Gastrocnemius medialis (tissue), 4 donors: ENCODE data around the gene IRS2.

ENCODE experiments used
- POLR2A ChIP-seq, 2 donors: fragments of 450-650 bp; IDR thresholded peaks; one replicate each; pipeline ENCODE4 v1.6.1; 2017; ENCODE audit warnings: antibody characterized with exemption in 2 of 2, mild to moderate bottlenecking in 2 of 2, moderate library complexity in 2 of 2
- TF ChIP-seq, protein P1 (sequence below), 5 experiments: fragments of 450-650 bp in 3 of 5; fragments of 200-600 bp in 2 of 5; sonication (generic) in 2 of 5; IDR thresholded peaks in 4 of 5; conservative IDR thresholded peaks in 1 of 5; 1 replicate in 4 of 5; 2 replicates in 1 of 5; pipeline ENCODE4 v1.5.1; 2016 to 2019; ENCODE audit warnings: antibody characterized with exemption in 5 of 5, mild to moderate bottlenecking in 3 of 5, moderate library complexity in 3 of 5

GRCh38 chr13:109778102-109778542, 8.3 kb downstream of the IRS2 start:
- TF ChIP-seq, protein P1, sequence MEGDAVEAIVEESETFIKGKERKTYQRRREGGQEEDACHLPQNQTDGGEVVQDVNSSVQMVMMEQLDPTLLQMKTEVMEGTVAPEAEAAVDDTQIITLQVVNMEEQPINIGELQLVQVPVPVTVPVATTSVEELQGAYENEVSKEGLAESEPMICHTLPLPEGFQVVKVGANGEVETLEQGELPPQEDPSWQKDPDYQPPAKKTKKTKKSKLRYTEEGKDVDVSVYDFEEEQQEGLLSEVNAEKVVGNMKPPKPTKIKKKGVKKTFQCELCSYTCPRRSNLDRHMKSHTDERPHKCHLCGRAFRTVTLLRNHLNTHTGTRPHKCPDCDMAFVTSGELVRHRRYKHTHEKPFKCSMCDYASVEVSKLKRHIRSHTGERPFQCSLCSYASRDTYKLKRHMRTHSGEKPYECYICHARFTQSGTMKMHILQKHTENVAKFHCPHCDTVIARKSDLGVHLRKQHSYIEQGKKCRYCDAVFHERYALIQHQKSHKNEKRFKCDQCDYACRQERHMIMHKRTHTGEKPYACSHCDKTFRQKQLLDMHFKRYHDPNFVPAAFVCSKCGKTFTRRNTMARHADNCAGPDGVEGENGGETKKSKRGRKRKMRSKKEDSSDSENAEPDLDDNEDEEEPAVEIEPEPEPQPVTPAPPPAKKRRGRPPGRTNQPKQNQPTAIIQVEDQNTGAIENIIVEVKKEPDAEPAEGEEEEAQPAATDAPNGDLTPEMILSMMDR (IDR thresholded peaks at IDR 0.05 in 4 of 5, conservative IDR thresholded peaks at IDR 0.05 in 1 of 5): no peak
- TF ChIP-seq POLR2A (IDR thresholded peaks at IDR 0.05): peak in 1 of 2 donors; percentile 50
